CD4-positive, CD25-positive, alpha-beta regulatory T cell (primary cell): Measurements from ENCODE around the gene PPP1R27. TPM values are rescaled to one million over a fixed set of nuclear protein-coding genes. Genes with fewer than 3 reads are reported as not detected.

ENCODE experiments used
- ATAC-seq, 2 donors: fragments of 150-1000 bp; cut with Tn5 transposase; one replicate each; pipeline ENCODE4 v1.10.0; 2021; ENCODE audit warnings: low read depth in 2 of 2, moderate number of reproducible peaks in 2 of 2, moderate library complexity in 1 of 2
- DNase-seq, 3 donors: peaks; one replicate each; pipeline versions ENCODE4 v3.0.0 to v3.0.0-alpha.2; 2012 to 2022; ENCODE audit warnings: mixed read lengths in 1 of 3
- H3K27ac ChIP-seq: one replicate; pipeline ENCODE4 v1.7.0; 2013; ENCODE audit warnings: mild to moderate bottlenecking, low read length; ENCODE audit not compliant: insufficient read depth, poor library complexity, severe bottlenecking
- H3K27me3 ChIP-seq: one replicate; pipeline ENCODE4 v1.7.0; 2013; ENCODE audit warnings: low read length; ENCODE audit not compliant: control insufficient read depth, insufficient read depth
- H3K36me3 ChIP-seq: one replicate; pipeline ENCODE4 v1.7.0; 2013; ENCODE audit warnings: mild to moderate bottlenecking, low read length, moderate library complexity; ENCODE audit not compliant: control insufficient read depth, insufficient read depth
- H3K4me1 ChIP-seq: 2 replicates; pipeline ENCODE4 v1.7.0; 2013; ENCODE audit warnings: mild to moderate bottlenecking, low read length; ENCODE audit not compliant: insufficient read depth, control insufficient read depth, poor library complexity, severe bottlenecking
- H3K4me3 ChIP-seq: one replicate; pipeline ENCODE4 v1.7.0; 2013; ENCODE audit warnings: low read depth, mild to moderate bottlenecking, low read length, moderate library complexity
- H3K9me3 ChIP-seq, 2 experiments: 1 replicate in 1 of 2; 2 replicates in 1 of 2; pipeline ENCODE4 v1.7.0; 2013; ENCODE audit warnings: low read length in 2 of 2, mild to moderate bottlenecking in 1 of 2, moderate library complexity in 1 of 2; ENCODE audit not compliant: control insufficient read depth in 2 of 2
- H3K27ac Mint-ChIP-seq, 3 donors: one replicate each; pipeline ENCODE4 v1.8.0; 2020 to 2022; ENCODE audit warnings: mild to moderate bottlenecking in 3 of 3, mixed read lengths in 3 of 3, moderate library complexity in 2 of 3
- H3K27me3 Mint-ChIP-seq: one replicate; pipeline ENCODE4 v1.8.0; 2022; ENCODE audit warnings: mild to moderate bottlenecking, mixed read lengths
- H3K36me3 Mint-ChIP-seq: one replicate; pipeline ENCODE4 v1.8.0; 2020; ENCODE audit warnings: mixed read lengths
- H3K4me1 Mint-ChIP-seq, 4 donors: one replicate each; pipeline ENCODE4 v1.8.0; 2020 to 2022; ENCODE audit warnings: mixed read lengths in 4 of 4, mild to moderate bottlenecking in 1 of 4
- H3K4me3 Mint-ChIP-seq, 4 donors: one replicate each; pipeline ENCODE4 v1.8.0; 2020 to 2022; ENCODE audit warnings: mild to moderate bottlenecking in 4 of 4, mixed read lengths in 4 of 4, moderate library complexity in 3 of 4
- H3K9me3 Mint-ChIP-seq, 7 donors: one replicate each; pipeline ENCODE4 v1.8.0; 2020 to 2022; ENCODE audit warnings: mixed read lengths in 7 of 7, mild to moderate bottlenecking in 3 of 7, moderate library complexity in 2 of 7
- polyA plus RNA-seq, 4 donors: library from polyadenylated mRNA; unstranded; fragments of 300-500 nt; fragmentation: Illumina TruSeq; gene quantifications; one replicate each; pipeline ENCODE4 v1.2.3, GENCODE V29; 2021
- total RNA-seq: library from RNA; stranded (reverse); gene quantifications from one replicate; pipeline ENCODE4 v1.2.3, GENCODE V29; 2022

PPP1R27 gene
- total and polyA plus RNA-seq, 5 donors from 2014 or later, result not detected

GRCh38 chr17:81806461-81807209 lies 28.2 kb downstream of the PPP1R27 start:
- Histone ChIP-seq H3K27ac (no peak overlapping the region), H3K27me3 (no peaks in the 10 kb centered on the region), H3K9me3 (no peaks in the 10 kb centered on the region), H3K36me3 (no peaks in the 10 kb centered on the region), H3K4me3 (no peak overlapping the region), H3K4me1 (peaks cover 8% of the 10 kb centered on the region)
- Mint-ChIP-seq H3K4me3 (no peak overlapping the region), H3K27me3 (peaks cover 24% of the 10 kb centered on the region), H3K4me1 (peaks cover 0 to 3% (median 0%) of the 10 kb centered on the region in 4 donors), H3K27ac (no peak overlapping the region), H3K36me3 (no peaks in the 10 kb centered on the region), H3K9me3 (no peaks in the 10 kb centered on the region)
- DNase-seq (no peak), ATAC-seq (no peak)

GRCh38 chr17:81805707-81806460 lies 29.0 kb downstream of the PPP1R27 start:
- Mint-ChIP-seq H3K9me3 (no peaks in the 10 kb centered on the region), H3K36me3 (no peaks in the 10 kb centered on the region), H3K27ac (no peak overlapping the region), H3K4me3 (no peak overlapping the region), H3K27me3 (peaks cover 31% of the 10 kb centered on the region), H3K4me1 (peaks cover 0 to 3% (median 0%) of the 10 kb centered on the region in 4 donors)
- H3K9me3 ChIP-seq, result no peaks in the 10 kb centered on the region
- H3K27ac ChIP-seq, result no peak overlapping the region
- peaks cover 8% of the 10 kb centered on the region for H3K4me1 ChIP-seq
- ATAC-seq (no peak), DNase-seq (no peak)
- no peaks in the 10 kb centered on the region for H3K36me3 ChIP-seq
- H3K27me3 ChIP-seq, result no peaks in the 10 kb centered on the region
- no peak overlapping the region for H3K4me3 ChIP-seq

GRCh38 chr17:81804559-81805399 lies 30.1 kb downstream of the PPP1R27 start:
- Histone ChIP-seq H3K9me3 (no peaks in the 10 kb centered on the region), H3K4me1 (peaks cover 8% of the 10 kb centered on the region), H3K4me3 (no peak overlapping the region), H3K27me3 (no peaks in the 10 kb centered on the region), H3K36me3 (no peaks in the 10 kb centered on the region), H3K27ac (no peak overlapping the region)
- Mint-ChIP-seq H3K4me1 (peaks cover 0 to 4% (median 2%) of the 10 kb centered on the region in 4 donors), H3K9me3 (no peaks in the 10 kb centered on the region), H3K4me3 (no peak overlapping the region), H3K27ac (no peak overlapping the region), H3K36me3 (no peaks in the 10 kb centered on the region), H3K27me3 (peaks cover 35% of the 10 kb centered on the region)
- ATAC-seq (no peak), DNase-seq (no peak)

- no peaks in the 10 kb centered on the region for H3K36me3 Mint-ChIP-seq
- H3K27me3 Mint-ChIP-seq, result peaks cover 39% of the 10 kb centered on the region
- DNase-seq (no peak), ATAC-seq (no peak)
- Histone ChIP-seq H3K36me3 (no peaks in the 10 kb centered on the region), H3K27me3 (no peaks in the 10 kb centered on the region), H3K9me3 (no peaks in the 10 kb centered on the region), H3K4me1 (peaks cover 8% of the 10 kb centered on the region), H3K4me3 (no peak within 1 kb of the TSS), H3K27ac (no peak within 1 kb of the TSS)
- H3K27ac Mint-ChIP-seq, result no peak within 1 kb of the TSS
- H3K4me3 Mint-ChIP-seq, result no peak within 1 kb of the TSS
- H3K9me3 Mint-ChIP-seq, result no peaks in the 10 kb centered on the region
- H3K4me1 Mint-ChIP-seq, result peaks cover 0 to 4% (median 2%) of the 10 kb centered on the region in 4 donors
Measured at GRCh38 chr17:81803728-81804558, 30.9 kb downstream of the PPP1R27 start, which contains the start of gene GCGR. Gene GCGR (plus strand): TSS chr17:81804150. CDS start chr17:81809019, 4,869 bp downstream.

- H3K27ac ChIP-seq, result no peak overlapping the region
- Mint-ChIP-seq H3K4me3 (no peak overlapping the region), H3K27me3 (peaks cover 39% of the 10 kb centered on the region), H3K27ac (no peak overlapping the region), H3K4me1 (peaks cover 0 to 4% (median 2%) of the 10 kb centered on the region in 4 donors), H3K36me3 (no peaks in the 10 kb centered on the region), H3K9me3 (no peaks in the 10 kb centered on the region)
- no peak overlapping the region for H3K4me3 ChIP-seq
- no peaks in the 10 kb centered on the region for H3K27me3 ChIP-seq
- DNase-seq, result no peak
- H3K4me1 ChIP-seq, result peaks cover 8% of the 10 kb centered on the region
- no peaks in the 10 kb centered on the region for H3K9me3 ChIP-seq
- no peak for ATAC-seq
- H3K36me3 ChIP-seq, result no peaks in the 10 kb centered on the region
Measured at GRCh38 chr17:81802856-81803643, 31.8 kb downstream of the PPP1R27 start.

GRCh38 chr17:81802048-81802758 lies 32.6 kb downstream of the PPP1R27 start:
- Mint-ChIP-seq H3K4me3 (peak overlapping the region in 1 of 4 donors; percentile 9), H3K27me3 (peaks cover 39% of the 10 kb centered on the region), H3K27ac (no peak overlapping the region), H3K9me3 (no peaks in the 10 kb centered on the region), H3K36me3 (no peaks in the 10 kb centered on the region), H3K4me1 (peaks cover 0 to 4% (median 2%) of the 10 kb centered on the region in 4 donors)
- H3K27me3 ChIP-seq, result no peaks in the 10 kb centered on the region
- DNase-seq, result no peak
- peaks cover 8% of the 10 kb centered on the region for H3K4me1 ChIP-seq
- ATAC-seq, result no peak
- no peaks in the 10 kb centered on the region for H3K36me3 ChIP-seq
- no peak overlapping the region for H3K4me3 ChIP-seq
- no peak overlapping the region for H3K27ac ChIP-seq
- no peaks in the 10 kb centered on the region for H3K9me3 ChIP-seq
